HG03196 (cell line): ENCODE data around the gene KCNK4.

Source experiments
- ATAC-seq: cut with Tn5 transposase; IDR thresholded peaks from one replicate; pipeline ENCODE4 v1.9.1; 2021; ENCODE audit not compliant: unreplicated experiment

Gene KCNK4

DNA sequence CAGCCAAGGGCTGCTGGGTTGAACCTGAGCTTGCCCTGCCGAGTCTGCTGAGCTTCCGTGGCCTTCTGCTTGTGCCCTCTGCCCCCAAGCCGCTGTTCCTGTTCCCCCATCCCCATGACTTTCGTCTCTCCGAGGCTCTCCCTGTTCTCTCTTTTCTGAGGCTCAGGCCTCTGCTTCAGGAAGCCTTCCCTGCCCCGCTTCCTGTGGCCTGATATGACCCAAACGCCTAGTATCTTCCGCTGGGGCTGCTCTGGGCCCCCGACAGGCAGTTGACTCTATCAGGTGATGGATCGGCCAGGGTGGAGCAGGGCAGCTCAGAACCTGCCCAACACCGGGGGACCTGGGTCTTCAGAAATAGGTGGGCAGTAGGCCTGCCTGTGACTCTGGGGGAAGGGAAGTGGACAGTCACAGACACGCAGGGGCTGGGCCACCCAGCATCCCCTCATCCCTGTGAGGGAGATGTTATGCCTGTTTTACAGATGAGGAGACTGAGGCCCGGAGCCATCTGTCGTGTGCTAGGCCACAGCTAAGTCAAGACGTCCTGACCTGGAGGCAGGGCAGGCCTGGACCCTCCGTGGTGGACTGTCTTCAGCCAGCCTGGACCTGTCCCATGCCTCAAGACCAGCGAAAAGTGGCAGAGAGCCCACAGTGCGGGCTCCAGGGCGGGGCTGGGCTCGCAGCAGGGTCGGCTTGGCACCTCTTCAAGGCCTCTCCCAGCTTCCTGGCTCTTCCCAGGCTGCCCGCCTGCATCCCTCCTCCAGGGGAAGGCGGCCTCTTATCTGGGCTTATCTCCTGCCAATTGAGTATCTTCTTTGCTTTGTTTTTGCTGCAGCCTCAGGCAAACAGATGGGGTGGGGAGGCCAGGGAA, 22.8 kb upstream of the KCNK4 start:
- ATAC-seq: no peak

- ATAC-seq: peak; percentile 9
Observed at GRCh38 chr11:64268893-64269539, 22.1 kb upstream of the KCNK4 start.

DNA sequence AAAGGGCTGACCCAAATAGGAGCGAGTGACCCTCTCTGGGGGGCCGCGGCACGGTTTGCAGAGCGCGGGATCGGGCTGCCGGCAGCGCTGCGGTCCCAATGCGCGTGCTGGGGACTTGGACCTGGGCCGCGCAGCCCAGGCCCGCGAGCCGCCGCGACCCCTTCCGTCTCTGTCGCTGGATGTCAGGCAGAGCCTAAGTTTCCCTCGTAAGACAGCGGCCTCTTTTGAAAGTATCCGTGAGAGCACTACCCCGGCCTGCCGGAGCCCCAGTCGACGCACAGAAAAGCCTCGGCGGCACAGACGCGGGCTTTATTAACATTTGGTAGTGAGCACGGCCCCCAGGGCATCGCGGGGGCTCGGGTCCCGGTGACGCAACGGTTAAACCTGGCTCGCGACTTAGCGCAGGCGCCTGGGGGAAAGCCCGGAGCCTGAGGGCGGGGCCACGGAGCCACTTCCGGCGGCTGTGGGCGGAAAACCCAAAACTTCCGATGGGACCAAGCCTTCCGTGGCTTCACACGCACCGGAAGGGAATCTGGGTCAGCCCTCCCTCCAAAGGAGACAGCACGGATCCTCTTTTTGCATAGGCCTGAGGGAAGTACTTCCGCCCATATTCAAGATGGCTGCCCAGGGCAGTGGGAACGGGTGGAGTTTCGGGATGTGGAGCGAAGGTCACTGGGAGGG, 21.4 kb upstream of the KCNK4 start:
- ATAC-seq: peak; percentile 60

DNA sequence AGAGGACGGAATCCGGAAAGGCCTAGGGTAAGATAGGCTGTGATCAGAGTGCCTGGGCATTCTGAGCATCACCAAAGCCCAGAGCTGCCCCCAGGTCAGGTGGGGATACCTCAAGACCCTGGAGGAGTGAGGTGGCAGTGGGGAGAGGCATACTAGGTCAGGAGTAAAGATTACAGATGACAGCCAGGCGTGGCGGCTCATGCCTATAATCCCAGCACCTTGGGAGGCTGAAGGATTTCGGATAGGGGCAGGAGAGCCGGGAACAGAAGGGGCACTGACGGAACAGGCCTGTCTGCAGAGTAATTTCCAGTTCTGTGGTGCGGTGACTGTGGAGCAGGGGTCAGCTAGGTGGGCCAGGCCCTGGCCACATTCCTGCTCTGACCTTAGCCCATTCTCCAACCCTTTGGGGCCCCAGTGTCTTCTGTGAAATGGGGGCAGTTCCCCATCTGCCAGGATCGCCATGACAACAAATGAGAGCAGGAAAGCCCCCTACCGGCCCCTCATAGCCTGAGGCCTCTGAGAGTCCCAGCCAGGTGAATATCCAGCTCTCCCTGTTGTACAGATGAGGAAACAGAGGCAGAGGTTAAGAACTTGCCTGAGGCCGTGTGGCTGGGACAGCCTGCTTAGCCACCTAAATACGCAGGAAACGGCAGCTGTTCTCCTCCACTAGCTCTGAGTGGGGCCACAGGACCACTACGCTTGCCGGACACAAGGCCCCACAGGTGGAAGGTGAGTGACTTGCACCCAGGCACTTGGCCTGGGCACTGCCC, 15.9 kb upstream of the KCNK4 start:
- ATAC-seq: no peak

GRCh38 chr11:64275841-64276240, 15.3 kb upstream of the KCNK4 start:
- ATAC-seq: no peak

DNA sequence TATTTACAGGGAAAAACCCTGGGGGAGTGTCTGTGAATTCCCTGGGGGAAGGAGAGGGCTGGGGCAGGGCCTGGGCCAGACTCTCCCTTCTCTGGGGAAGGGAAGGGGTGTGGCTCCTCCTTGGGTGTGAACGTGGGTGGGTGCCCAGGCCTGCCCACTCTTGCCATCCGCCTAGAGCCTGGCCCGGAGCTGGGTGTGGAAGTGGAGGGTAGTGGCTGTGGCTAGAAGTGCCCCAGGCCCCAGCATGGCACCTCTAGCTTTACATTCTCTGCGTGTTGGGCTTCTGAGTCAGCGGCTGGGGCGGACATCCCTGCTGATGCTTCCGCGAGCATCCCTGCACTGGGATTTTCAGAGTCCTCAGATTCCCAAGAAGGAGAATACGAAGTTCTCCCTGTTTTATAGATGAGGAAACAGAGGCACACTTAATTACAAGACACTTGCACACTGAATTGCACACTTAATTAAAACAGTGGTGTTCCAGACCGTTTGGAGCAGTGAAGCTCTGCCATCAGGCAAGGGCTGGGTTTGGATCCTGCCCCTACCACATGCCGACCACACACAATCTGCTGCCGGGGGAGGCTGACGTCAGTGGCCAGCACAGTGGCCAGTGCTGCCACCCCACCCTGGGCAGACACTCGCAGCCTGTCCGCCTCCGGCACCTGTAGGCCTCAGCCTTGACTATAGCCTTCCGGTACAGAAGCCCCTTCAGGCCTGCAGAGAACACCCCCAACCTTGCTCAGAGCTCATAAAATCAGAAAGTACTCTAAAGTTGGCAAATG, 14.3 kb upstream of the KCNK4 start:
- no peak for ATAC-seq

DNA sequence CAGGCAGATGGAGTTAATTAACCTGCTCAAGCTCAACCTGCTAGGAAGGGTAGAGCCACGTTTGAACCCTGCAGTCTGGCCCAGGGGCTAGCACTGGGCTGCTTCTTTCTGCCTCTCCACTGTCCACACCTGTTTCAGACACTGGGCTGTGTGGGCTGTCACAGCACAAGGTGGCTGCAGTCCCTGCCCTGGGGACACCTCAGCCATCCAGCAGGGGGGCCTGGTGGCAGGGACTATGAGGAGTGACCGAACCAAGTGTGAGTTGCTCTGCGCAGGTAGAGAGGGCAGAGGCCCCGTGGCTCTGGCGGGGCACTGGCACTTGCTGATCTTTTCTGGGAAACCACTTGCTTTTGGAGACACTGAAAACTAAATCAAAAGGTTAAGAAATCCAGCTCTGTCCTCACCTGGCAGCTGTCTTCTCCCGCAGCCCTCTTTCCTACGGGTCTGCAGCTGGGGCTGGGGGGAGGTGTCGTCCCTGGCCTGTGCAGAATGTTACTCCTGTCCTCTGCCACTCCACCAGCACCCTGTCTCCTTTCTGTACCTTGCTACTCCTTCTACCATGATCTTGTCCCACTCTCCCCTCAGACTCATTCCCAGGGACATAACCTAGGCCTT, 12.4 kb upstream of the KCNK4 start:
- ATAC-seq: no peak

DNA sequence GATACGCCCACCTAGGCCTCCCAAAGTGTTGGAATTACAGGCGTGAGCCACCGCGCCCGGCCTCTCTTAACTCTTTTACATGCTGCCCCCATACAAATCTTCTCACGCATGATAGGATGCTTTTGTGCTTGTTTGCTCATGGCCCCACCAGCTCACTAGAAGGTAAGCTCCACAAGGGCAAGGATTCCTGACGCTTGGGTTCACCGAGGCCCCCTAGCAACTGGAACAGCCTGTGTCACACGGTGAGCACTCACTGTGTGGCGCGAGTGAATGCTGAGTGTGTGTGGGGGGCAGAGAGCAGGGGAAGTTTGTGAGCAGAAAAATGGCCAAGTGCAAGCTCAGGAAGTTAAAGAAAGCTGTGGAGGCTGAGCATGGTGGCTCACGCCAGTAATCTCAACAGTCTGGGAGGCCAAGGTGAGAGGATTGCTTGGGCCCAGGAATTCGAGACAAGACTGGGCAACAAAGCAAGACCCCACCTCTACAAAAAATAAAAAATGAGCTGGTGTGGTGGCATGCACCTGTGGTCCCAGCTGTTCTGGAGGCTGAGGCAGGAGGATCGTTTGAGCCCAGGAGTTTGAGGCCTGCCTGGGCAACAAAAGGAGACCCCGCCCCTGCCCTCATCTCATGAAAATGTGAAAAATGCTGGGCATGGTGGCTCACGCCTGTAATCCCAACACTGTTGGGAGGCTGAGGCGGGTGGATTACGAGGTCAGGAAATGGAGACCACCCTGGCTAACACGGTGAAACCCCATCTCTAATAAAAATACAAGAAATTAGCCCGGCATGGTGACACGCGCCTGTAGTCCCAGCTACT, 8.9 kb upstream of the KCNK4 start:
- ATAC-seq: no peak

GRCh38 chr11:64283092-64283491, 8.0 kb upstream of the KCNK4 start:
- no peak for ATAC-seq

DNA sequence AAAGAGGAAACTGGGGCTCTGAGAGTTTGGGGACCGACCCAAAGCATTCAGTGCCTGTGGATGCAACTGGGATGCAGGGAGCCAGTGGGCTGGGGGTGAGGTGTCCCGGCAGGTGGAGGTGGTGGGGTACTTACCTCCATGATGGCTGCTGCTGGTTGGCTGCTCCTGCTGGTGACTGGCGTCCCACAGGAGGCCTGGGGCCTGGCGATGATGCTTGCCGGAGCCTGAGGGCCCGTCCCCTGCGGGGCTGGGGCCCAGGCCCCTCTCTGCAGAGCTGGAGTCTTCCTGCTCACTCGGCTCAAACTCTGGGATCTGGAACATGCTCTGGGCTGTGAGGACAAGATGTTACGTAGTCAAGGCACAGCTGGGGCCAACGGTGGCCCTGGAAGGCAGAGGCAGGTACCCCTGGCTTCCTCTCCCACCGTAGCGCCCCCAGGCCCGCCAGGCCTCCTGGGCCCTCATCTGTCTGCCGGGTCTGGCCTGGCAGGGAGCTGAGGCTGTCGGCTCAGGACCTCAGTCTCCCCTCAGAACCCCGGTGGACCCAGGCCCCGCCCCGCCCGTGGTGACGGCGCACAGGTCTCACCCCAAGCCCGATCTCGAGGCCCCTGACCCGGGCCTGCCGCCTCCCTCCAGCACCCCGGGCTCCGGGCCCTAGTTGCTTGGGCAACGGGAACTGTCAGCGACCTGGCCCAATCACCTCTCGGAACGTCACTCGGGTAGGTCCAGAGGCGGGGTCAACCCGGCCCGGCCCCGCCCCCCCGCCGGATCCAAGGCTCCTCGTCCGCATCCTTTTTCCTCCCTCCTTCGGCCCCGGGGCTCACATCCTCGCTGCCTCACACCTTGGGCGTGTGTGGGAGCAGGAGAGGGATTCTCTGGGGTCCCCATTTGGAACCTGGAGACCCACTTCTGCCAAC, 6.8 kb upstream of the KCNK4 start, which contains the start of gene BAD:
Gene BAD (minus strand): TSS at position 618 of the 914 bp plus-strand sequence. CDS start 297 bp downstream, at position 321.
- ATAC-seq: peak; percentile 56

- peak; percentile 51 for ATAC-seq
Observed at GRCh38 chr11:64284962-64285884, 5.9 kb upstream of the KCNK4 start, which contains the start of gene GPR137. TSS of gene GPR137 (plus strand) at chr11:64285848. CDS start at chr11:64286525, 677 bp downstream.

- no peak for ATAC-seq
Observed at GRCh38 chr11:64285885-64286800, 5.0 kb upstream of the KCNK4 start.

- no peak for ATAC-seq
Observed at GRCh38 chr11:64286801-64287159, 4.3 kb upstream of the KCNK4 start.

- ATAC-seq: no peak
Observed at GRCh38 chr11:64287676-64288352, 3.3 kb upstream of the KCNK4 start.

DNA sequence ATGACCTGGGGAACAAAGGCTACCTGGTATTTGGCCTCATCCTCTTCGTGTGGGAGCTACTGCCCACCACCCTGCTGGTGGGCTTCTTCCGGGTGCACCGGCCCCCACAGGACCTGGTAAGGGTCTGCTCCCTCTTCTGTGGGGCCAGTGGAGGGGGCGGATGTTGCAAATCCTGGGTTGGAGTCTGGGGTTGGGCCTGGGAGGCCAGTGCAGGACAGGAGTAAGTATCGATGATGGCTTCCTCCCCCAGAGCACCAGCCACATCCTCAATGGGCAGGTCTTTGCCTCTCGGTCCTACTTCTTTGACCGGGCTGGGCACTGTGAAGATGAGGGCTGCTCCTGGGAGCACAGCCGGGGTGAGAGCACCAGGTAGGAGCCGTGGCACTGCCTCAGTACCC, 2.8 kb upstream of the KCNK4 start:
- no peak for ATAC-seq
